ENCODE data around the gene SHFL.

- TF ChIP-seq CTCF (IDR thresholded peaks at IDR 0.05) = no peak
- TF ChIP-seq POLR2A (IDR thresholded peaks at IDR 0.05) = no peak
Observed at GRCh38 chr19:10120538-10121189, 34.5 kb downstream of the SHFL start.
